ENCODE results near the gene MAST4.

DNA sequence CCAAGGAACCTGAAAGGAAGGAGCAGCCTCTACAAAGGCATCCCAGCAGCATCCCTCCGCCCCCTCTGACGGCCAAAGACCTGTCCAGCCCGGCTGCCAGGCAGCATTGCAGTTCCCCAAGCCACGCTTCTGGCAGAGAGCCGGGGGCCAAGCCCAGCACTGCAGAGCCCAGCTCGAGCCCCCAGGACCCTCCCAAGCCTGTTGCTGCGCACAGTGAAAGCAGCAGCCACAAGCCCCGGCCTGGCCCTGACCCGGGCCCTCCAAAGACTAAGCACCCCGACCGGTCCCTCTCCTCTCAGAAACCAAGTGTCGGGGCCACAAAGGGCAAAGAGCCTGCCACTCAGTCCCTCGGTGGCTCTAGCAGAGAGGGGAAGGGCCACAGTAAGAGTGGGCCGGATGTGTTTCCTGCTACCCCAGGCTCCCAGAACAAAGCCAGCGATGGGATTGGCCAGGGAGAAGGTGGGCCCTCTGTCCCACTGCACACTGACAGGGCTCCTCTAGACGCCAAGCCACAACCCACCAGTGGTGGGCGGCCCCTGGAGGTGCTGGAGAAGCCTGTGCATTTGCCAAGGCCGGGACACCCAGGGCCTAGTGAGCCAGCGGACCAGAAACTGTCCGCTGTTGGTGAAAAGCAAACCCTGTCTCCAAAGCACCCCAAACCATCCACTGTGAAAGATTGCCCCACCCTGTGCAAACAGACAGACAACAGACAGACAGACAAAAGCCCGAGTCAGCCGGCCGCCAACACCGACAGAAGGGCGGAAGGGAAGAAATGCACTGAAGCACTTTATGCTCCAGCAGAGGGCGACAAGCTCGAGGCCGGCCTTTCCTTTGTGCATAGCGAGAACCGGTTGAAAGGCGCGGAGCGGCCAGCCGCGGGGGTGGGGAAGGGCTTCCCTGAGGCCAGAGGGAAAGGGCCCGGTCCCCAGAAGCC lies 569.6 kb downstream of the MAST4 start:
- TF ChIP-seq, protein P1, sequence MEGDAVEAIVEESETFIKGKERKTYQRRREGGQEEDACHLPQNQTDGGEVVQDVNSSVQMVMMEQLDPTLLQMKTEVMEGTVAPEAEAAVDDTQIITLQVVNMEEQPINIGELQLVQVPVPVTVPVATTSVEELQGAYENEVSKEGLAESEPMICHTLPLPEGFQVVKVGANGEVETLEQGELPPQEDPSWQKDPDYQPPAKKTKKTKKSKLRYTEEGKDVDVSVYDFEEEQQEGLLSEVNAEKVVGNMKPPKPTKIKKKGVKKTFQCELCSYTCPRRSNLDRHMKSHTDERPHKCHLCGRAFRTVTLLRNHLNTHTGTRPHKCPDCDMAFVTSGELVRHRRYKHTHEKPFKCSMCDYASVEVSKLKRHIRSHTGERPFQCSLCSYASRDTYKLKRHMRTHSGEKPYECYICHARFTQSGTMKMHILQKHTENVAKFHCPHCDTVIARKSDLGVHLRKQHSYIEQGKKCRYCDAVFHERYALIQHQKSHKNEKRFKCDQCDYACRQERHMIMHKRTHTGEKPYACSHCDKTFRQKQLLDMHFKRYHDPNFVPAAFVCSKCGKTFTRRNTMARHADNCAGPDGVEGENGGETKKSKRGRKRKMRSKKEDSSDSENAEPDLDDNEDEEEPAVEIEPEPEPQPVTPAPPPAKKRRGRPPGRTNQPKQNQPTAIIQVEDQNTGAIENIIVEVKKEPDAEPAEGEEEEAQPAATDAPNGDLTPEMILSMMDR (conservative IDR thresholded peaks at IDR 0.05; ENCODE audit: low read depth, low read length), result peak; percentile 65
- TF ChIP-seq, protein P2, sequence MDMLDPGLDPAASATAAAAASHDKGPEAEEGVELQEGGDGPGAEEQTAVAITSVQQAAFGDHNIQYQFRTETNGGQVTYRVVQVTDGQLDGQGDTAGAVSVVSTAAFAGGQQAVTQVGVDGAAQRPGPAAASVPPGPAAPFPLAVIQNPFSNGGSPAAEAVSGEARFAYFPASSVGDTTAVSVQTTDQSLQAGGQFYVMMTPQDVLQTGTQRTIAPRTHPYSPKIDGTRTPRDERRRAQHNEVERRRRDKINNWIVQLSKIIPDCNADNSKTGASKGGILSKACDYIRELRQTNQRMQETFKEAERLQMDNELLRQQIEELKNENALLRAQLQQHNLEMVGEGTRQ (IDR thresholded peaks at IDR 0.05; ENCODE audit: low read depth, low read length), result no peak
- TF ChIP-seq FOS (IDR thresholded peaks at IDR 0.05; ENCODE audit: low read depth, low read length) (no peak), RAD21 (IDR thresholded peaks at IDR 0.05; ENCODE audit: low read length) (peak; percentile 60), BHLHE40 (IDR thresholded peaks at IDR 0.05; ENCODE audit: low read depth, low read length) (no peak), POLR2A (IDR thresholded peaks at IDR 0.05; ENCODE audit: low read depth, low read length) (no peak), MAZ (IDR thresholded peaks at IDR 0.05; ENCODE audit: borderline replicate concordance, low read depth, low read length) (no peak), RFX5 (IDR thresholded peaks at IDR 0.05; ENCODE audit: low read depth, low read length) (no peak), MAFK (IDR thresholded peaks at IDR 0.05; ENCODE audit: low read depth, low read length) (no peak), RCOR1 (IDR thresholded peaks at IDR 0.05; ENCODE audit: insufficient replicate concordance, low read length) (no peak), CEBPB (IDR thresholded peaks at IDR 0.05; ENCODE audit: low read depth, low read length) (no peak)
- TF ChIP-seq, protein P3, sequence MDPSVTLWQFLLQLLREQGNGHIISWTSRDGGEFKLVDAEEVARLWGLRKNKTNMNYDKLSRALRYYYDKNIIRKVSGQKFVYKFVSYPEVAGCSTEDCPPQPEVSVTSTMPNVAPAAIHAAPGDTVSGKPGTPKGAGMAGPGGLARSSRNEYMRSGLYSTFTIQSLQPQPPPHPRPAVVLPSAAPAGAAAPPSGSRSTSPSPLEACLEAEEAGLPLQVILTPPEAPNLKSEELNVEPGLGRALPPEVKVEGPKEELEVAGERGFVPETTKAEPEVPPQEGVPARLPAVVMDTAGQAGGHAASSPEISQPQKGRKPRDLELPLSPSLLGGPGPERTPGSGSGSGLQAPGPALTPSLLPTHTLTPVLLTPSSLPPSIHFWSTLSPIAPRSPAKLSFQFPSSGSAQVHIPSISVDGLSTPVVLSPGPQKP (IDR thresholded peaks at IDR 0.05; ENCODE audit: borderline replicate concordance, low read depth, low read length), result no peak

All from IMR-90 (cell line).